Effector CD4-positive, alpha-beta T cell (primary cell): Measurements from ENCODE around the gene SREBF2.
"Not testable (repeated sequence)": the region's sequence is repeated elsewhere in the genome, so short reads cannot be mapped to it uniquely, and the experiment has no call there.

Experiments
- DNase-seq: peaks from one replicate; pipeline ENCODE4 v3.0.0-alpha.2; 2020

SREBF2 gene

GRCh38 chr22:41842996-41843970, 10.4 kb downstream of the SREBF2 start:
- no peak for DNase-seq

- no peak for DNase-seq
Observed at GRCh38 chr22:41844036-41844435, 11.1 kb downstream of the SREBF2 start.

GRCh38 chr22:41844513-41844912, 11.6 kb downstream of the SREBF2 start:
- DNase-seq = no peak

- DNase-seq = no peak
Observed at GRCh38 chr22:41845380-41846267, 12.7 kb downstream of the SREBF2 start.

GRCh38 chr22:41846268-41846987, 13.5 kb downstream of the SREBF2 start:
- no peak for DNase-seq

DNA sequence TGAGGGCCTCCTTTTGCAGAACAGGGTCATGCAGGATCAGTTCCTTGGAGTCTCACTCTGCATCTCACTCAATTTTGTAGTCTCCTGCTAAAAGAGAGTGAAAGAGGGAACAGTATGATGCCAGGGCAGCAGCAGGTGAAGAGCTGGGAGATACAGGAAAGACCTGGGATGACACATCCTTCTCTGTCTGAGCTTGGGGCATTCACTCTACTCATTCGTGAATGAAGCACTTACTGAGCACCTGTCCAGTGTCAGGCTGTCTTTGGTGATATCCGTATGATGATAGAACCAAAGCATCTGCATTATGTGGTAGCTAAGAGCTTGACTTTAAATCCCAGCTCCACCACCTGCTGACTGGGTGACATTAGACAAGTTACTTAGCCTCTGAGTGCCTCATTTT, 14.4 kb downstream of the SREBF2 start:
- no peak for DNase-seq

GRCh38 chr22:41848468-41848867, 15.6 kb downstream of the SREBF2 start:
- no peak for DNase-seq

DNA sequence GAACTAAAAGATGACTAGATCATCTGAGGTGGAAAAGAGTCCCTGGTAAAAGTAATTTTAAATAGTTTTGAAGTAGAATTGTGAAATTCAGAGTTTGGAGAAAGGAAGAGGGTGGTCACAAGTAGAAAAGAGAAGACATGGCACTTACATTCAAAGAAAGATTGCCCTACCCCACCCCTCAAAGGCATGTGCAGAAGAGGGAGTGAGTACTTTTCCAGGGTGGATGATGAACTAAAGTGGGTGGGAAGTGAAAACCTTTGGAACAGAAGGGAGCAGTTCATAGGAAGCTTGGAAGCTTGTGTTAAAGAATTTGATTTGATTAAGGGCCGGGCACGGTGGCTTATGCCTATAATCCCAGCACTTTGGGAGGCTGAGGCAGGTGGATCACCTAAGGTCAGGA, 23.6 kb downstream of the SREBF2 start:
- no peak for DNase-seq

GRCh38 chr22:41857155-41857859, 24.4 kb downstream of the SREBF2 start:
- DNase-seq = peak; percentile 63

DNA sequence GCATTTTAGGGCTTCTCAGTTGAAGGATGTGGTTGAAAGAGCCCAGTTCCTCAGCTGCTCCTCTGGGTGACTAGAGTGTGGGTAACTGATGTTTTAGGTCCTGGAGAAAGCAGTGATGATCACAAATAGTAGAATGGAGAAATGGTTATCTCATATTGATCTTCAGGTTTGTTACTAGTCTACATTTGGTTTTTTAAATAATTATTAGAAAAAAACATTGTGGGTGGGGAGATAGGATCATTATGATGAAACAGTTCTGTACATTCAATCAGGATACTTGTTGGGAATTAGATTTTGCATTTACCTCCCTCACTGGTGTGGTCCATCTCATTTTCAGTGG, 24.9 kb downstream of the SREBF2 start:
- no peak for DNase-seq

DNA sequence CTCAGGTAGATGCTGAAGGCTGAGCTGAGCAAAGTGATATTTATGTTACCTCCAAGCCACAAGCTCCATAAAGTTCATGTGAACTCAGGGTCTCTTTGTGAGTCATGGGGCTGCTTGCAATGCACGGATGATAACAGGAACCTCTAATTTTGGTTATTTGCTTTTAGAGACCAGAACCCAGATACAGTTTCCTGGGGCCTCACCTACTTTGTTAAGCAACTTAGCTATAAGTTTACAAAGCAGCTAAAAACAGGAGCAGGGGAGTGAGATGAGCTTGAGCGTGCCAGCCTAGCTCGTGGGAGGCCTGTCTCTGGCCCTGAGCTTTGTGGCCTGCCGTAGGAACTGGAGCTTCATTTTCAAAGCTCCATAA, 29.2 kb downstream of the SREBF2 start:
- DNase-seq = peak; percentile 31

DNA sequence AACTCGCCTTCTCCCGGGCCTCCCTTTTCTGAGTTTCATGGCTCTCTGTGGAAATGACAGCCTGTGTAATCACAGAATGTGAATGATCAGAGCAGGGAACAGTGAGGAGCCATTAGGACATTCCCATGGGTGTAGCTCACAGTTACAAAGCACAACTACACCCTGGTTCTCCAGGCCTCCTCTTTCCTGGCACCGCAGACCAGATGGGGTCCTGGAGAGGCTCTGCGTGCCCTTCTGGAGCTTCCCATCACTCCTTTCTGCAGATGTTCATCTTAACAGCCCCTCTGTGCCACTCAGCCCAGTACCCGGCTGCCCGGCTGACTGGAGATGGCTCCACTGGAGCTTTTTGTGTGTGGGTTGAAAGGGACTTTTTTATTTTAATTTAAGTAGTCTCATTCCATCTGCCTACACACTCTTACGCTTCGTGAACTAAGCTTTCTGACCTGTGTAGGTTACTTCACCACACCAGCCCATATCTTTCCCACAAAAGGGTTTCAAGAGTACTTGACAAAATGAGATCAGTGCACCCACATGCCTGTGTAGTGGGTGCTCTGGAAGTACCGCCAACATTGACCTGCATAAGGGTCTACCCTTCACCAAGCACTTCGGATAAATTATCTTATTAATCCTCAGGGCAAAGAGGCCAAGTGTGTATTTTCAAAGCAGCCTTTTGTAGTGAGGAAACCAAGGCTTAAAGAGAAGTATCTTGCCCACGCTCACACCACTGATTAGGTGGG, 29.8 kb downstream of the SREBF2 start:
- no peak for DNase-seq

- no peak for DNase-seq
Observed at GRCh38 chr22:41863472-41863871, 30.6 kb downstream of the SREBF2 start.

DNA sequence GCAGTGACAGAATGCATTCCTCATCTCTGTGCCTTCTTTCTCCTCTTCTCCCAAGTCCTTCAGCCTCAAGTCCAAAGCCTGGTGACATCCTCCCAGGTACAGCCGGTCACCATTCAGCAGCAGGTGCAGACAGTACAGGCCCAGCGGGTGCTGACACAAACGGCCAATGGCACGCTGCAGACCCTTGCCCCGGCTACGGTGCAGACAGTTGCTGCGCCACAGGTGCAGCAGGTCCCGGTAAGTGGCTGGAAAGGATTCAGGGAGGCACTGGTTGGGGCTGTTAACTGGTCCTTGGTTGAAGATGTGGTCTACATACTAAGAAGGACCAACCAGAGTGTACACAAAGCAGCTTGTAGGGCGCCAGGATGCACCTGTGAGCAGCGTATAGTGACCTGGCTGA, 35.7 kb downstream of the SREBF2 start:
- DNase-seq = no peak

GRCh38 chr22:41870081-41870480, 37.2 kb downstream of the SREBF2 start:
- not testable (repeated sequence) for DNase-seq

GRCh38 chr22:41870786-41871185, 37.9 kb downstream of the SREBF2 start:
- no peak for DNase-seq

DNA sequence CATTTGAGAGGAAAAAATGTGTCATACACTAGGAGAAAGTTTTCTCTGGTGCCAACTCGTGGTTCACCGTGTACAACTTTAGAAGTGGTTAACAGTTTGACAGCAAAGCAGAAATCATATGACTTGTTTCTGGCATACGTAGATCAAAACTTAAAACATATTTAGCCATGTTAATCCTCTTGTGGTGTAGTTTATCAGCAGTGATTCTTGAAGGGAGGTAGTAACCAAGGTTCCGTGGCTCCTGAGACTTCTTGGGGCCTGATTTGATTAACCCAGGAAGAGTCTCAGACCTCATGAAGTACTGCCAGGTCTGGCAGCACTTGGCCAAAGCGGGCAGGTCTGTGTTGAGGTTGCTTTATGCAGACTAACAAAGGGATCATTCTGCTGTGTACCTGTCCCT, 40.5 kb downstream of the SREBF2 start:
- peak; percentile 7 for DNase-seq

DNA sequence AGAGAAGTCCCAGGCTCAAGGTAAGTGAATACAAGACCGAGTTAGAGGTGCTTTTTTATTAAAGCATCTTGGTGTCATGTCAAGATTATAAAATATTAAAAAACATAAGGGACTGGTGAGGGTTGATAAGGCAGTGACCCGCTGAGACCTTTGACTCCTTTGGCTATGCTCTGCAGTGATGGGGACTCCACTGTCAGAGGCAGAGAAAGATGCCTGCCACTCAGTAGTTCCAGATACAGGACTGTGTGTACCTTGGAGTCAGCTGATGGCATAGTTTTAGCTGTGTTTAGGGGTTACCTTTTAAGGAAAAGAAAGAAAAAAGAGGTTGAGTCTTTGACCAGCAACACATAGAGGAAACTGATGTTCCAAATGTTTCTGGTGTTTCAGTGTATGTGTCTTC, 41.2 kb downstream of the SREBF2 start:
- no peak for DNase-seq

DNA sequence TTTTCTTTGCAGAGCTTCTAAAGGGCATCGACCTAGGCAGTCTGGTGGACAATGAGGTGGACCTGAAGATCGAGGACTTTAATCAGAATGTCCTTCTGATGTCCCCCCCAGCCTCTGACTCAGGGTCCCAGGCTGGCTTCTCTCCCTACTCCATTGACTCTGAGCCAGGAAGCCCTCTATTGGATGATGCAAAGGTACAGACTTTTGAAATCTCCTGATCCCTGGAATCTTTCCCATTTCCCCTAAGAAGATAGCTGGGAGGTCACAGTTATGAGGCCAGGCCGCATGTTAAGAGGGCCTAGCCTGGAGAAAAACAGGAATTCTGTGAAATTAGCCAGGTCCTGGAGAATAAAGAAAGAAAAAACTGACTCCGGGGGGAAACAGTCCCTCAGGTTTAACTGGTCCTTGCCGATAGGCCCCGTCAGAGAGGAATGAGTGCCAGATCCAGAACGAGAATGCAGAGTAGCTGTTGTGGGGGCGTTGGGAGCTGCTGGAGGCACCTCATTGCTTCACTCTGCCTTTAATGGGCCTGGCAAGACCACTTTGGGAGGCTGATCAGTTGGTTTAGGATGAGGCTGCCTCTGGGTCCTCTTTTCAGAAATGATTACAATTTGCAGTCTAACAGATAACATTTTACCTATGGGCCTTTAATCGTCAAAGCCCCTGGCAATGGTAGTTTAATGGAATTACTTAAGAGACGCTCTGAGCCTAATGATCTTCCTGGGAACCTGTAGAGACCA, 42.8 kb downstream of the SREBF2 start:
- DNase-seq = no peak

- no peak for DNase-seq
Observed at GRCh38 chr22:41876275-41876674, 43.4 kb downstream of the SREBF2 start.

GRCh38 chr22:41876675-41877074, 43.8 kb downstream of the SREBF2 start:
- DNase-seq = no peak
